HCT116 (cell line): ENCODE data around the gene ACTR8. TPM values are rescaled to one million over a fixed set of nuclear protein-coding genes. Genes with fewer than 3 reads are reported as not detected.

Experiments
- ATAC-seq: fragments of 200-7000 bp; cut with Tn5 transposase; 2 replicates; pipeline ENCODE4 v1.9.1; 2020; ENCODE audit warnings: mild to moderate bottlenecking, moderate library complexity
- BruUV-seq: library from RNA; stranded (reverse); fragments of 400-500 nt; replicated peaks from 2 replicates; lab custom pipeline; 2021; lab: Mats Ljungman, UMichigan
- CTCF ChIA-PET: fragments of 300-600 bp; sonication (Branson Sonifier 250); formaldehyde crosslinking; loops from one replicate; lab custom pipeline; 2021; ENCODE audit warnings: antibody characterized with exemption; lab: Charles Lee
- POLR2A ChIA-PET: fragments of 300-600, 350-600 bp; sonication (Branson Sonifier 250); formaldehyde crosslinking; loops from one replicate; lab custom pipeline; 2021; ENCODE audit warnings: antibody characterized with exemption; lab: Charles Lee
- RAD21 ChIA-PET, 2 experiments: fragments of 300-600 bp; sonication (Branson Sonifier 250); formaldehyde crosslinking; loops; one replicate each; lab custom pipeline; 2023; ENCODE audit warnings: low total read pairs in 2 of 2; ENCODE audit not compliant: uncharacterized antibody in 2 of 2, unreplicated experiment in 2 of 2, low non-redundant PET in 1 of 2; lab: Charles Lee
- DNase-seq: peaks from one replicate; pipeline ENCODE4 v3.0.0-alpha.2; 2010; ENCODE audit warnings: low read depth, low spot score
- H2AFZ ChIP-seq: fragments of 200-600 bp; shearing (Covaris generic), sonication (generic); 2 replicates; pipeline ENCODE4 v1.6.1; 2017; ENCODE audit warnings: low read depth, mixed run types, mixed read lengths, antibody characterized with exemption, low read length; ENCODE audit not compliant: poor library complexity, severe bottlenecking
- H3K27ac ChIP-seq: 2 replicates; pipeline ENCODE4 v1.5.1; 2012; ENCODE audit warnings: low read depth, low read length
- H3K27me3 ChIP-seq: fragments of 200-600 bp; sonication (generic); 2 replicates; pipeline ENCODE4 v1.6.1; 2016; ENCODE audit warnings: mixed run types, low read length, mixed read lengths; ENCODE audit not compliant: insufficient read depth
- H3K36me3 ChIP-seq, 2 experiments: fragments of 200-500 bp in 1 of 2; fragments of 200-600 bp in 1 of 2; sonication (Bioruptor generic) in 1 of 2; sonication (generic) in 1 of 2; 2 replicates each; pipeline versions ENCODE4 v1.5.1 to v1.6.1; 2014 to 2016; ENCODE audit warnings: low read length in 2 of 2, inconsistent platforms in 1 of 2, mixed read lengths in 1 of 2, mixed run types in 1 of 2; ENCODE audit not compliant: insufficient read depth in 2 of 2, control insufficient read depth in 1 of 2
- H3K4me1 ChIP-seq, 2 experiments: fragments of 200-600 bp in 1 of 2; sonication (generic) in 1 of 2; 2 replicates each; pipeline versions ENCODE4 v1.5.1 to v1.6.1; 2012 to 2017; ENCODE audit warnings: low read length in 2 of 2, inconsistent platforms in 1 of 2, mild to moderate bottlenecking in 1 of 2, mixed read lengths in 1 of 2, mixed run types in 1 of 2, moderate library complexity in 1 of 2; ENCODE audit not compliant: insufficient read depth in 2 of 2, control insufficient read depth in 1 of 2
- H3K4me2 ChIP-seq: fragments of 200-600 bp; sonication (generic); 2 replicates; pipeline ENCODE4 v1.6.1; 2017; ENCODE audit warnings: mixed run types, low read length, mixed read lengths
- H3K4me3 ChIP-seq, 2 experiments: fragments of 200-600 bp in 1 of 2; sonication (generic) in 1 of 2; replicated peaks in 1 of 2; 2 replicates each; pipeline ENCODE4 v1.5.1; 2011 to 2016; ENCODE audit warnings: low read length in 2 of 2, control low read depth in 1 of 2, low read depth in 1 of 2, mild to moderate bottlenecking in 1 of 2, mixed read lengths in 1 of 2, mixed run types in 1 of 2
- H3K79me2 ChIP-seq: fragments of 200-600 bp; sonication (generic); 2 replicates; pipeline ENCODE4 v1.6.1; 2017; ENCODE audit warnings: mild to moderate bottlenecking, mixed run types, low read length, moderate library complexity, mixed read lengths; ENCODE audit not compliant: insufficient read depth
- H3K9ac ChIP-seq: fragments of 200-600 bp; sonication (generic); 2 replicates; pipeline ENCODE4 v1.6.1; 2016; ENCODE audit warnings: low read length, mixed read lengths
- H3K9me2 ChIP-seq: fragments of 200-600 bp; sonication (generic), shearing (Covaris generic); 2 replicates; pipeline ENCODE4 v1.6.1; 2017; ENCODE audit warnings: mixed run types, mild to moderate bottlenecking, moderate library complexity; ENCODE audit not compliant: insufficient read depth
- H3K9me3 ChIP-seq, 2 experiments: fragments of 200-500 bp in 1 of 2; fragments of 200-600 bp in 1 of 2; sonication (Bioruptor generic) in 1 of 2; sonication (generic) in 1 of 2; 2 replicates each; pipeline ENCODE4 v1.6.1; 2014 to 2017; ENCODE audit warnings: low read length in 2 of 2, mixed read lengths in 2 of 2, inconsistent platforms in 1 of 2, low read depth in 1 of 2, mild to moderate bottlenecking in 1 of 2, mixed run types in 1 of 2, moderate library complexity in 1 of 2; ENCODE audit not compliant: control insufficient read depth in 1 of 2, insufficient read depth in 1 of 2
- H4K20me1 ChIP-seq: fragments of 200-600 bp; sonication (generic), shearing (Covaris generic); 2 replicates; pipeline ENCODE4 v1.6.1; 2017; ENCODE audit warnings: mixed run types, mild to moderate bottlenecking, moderate library complexity; ENCODE audit not compliant: insufficient read depth
- CBX3 ChIP-seq: IDR thresholded peaks from 2 replicates; pipeline ENCODE4 v1.6.1; 2012; ENCODE audit warnings: low read depth
- CEBPB ChIP-seq: IDR thresholded peaks from 2 replicates; pipeline ENCODE4 v1.6.1; 2012; ENCODE audit warnings: low read depth
- EGR1 ChIP-seq: IDR thresholded peaks from 2 replicates; pipeline ENCODE4 v1.6.1; 2012; ENCODE audit warnings: low read depth
- EZH2 ChIP-seq: fragments of 200-600 bp; sonication (generic); IDR thresholded peaks from 2 replicates; pipeline ENCODE4 v1.6.1; 2017; ENCODE audit warnings: antibody characterized with exemption, mixed run types
- EZH2phosphoT487 ChIP-seq: fragments of 200-600 bp; IDR thresholded peaks from 2 replicates; pipeline ENCODE4 v1.6.1; 2018; ENCODE audit warnings: antibody characterized with exemption, borderline replicate concordance
- FOSL1 ChIP-seq: IDR thresholded peaks from 2 replicates; pipeline ENCODE4 v1.6.1; 2012; ENCODE audit warnings: low read depth
- JUND ChIP-seq: IDR thresholded peaks from 2 replicates; pipeline ENCODE4 v1.6.1; 2012
- MAX ChIP-seq: IDR thresholded peaks from 2 replicates; pipeline ENCODE4 v1.6.1; 2012
- POLR2A ChIP-seq: IDR thresholded peaks from 2 replicates; pipeline ENCODE4 v1.7.0; 2011; ENCODE audit warnings: borderline replicate concordance; ENCODE audit not compliant: insufficient read depth, insufficient read length; ENCODE audit errors: extremely low read depth
- POLR2AphosphoS5 ChIP-seq: IDR thresholded peaks from 2 replicates; pipeline ENCODE4 v1.6.1; 2011; ENCODE audit warnings: mild to moderate bottlenecking, low read depth, low read length, moderate library complexity
- RAD21 ChIP-seq: IDR thresholded peaks from 2 replicates; pipeline ENCODE4 v1.6.1; 2012; ENCODE audit warnings: low read depth, mild to moderate bottlenecking
- REST ChIP-seq: IDR thresholded peaks from 2 replicates; pipeline ENCODE4 v1.6.1; 2012; ENCODE audit warnings: low read depth
- SIN3A ChIP-seq: IDR thresholded peaks from 2 replicates; pipeline ENCODE4 v1.6.1; 2012; ENCODE audit warnings: low read depth
- SP1 ChIP-seq: IDR thresholded peaks from 2 replicates; pipeline ENCODE4 v1.6.1; 2012; ENCODE audit warnings: low read depth
- SRF ChIP-seq: IDR thresholded peaks from 2 replicates; pipeline ENCODE4 v1.6.1; 2012; ENCODE audit warnings: low read depth
- TCF7L2 ChIP-seq: IDR thresholded peaks from 2 replicates; pipeline ENCODE4 v1.7.0; 2011; ENCODE audit warnings: borderline replicate concordance, inconsistent platforms; ENCODE audit not compliant: insufficient read depth, insufficient read length; ENCODE audit errors: extremely low read depth
- YY1 ChIP-seq: IDR thresholded peaks from 2 replicates; pipeline ENCODE4 v1.6.1; 2011; ENCODE audit warnings: low read length, low read depth, moderate library complexity, mild to moderate bottlenecking; ENCODE audit not compliant: insufficient replicate concordance; ENCODE audit errors: extremely low read depth
- ZFX ChIP-seq: fragments of 450-650 bp; IDR thresholded peaks from 2 replicates; pipeline ENCODE4 v1.6.1; 2017
- ZNF274 ChIP-seq: fragments of 200-500 bp; sonication (Bioruptor generic); IDR thresholded peaks from 2 replicates; pipeline ENCODE4 v1.6.1; 2014; ENCODE audit warnings: mild to moderate bottlenecking, low read depth, low read length, inconsistent platforms
- intact Hi-C: fragments of 100-400 bp; cut with micrococcal nuclease; formaldehyde crosslinking; loops from 2 replicates; pipeline ENCODE4 v1.10.0; 2022
- total RNA-seq: library from RNA; stranded (reverse); gene quantifications from one replicate; pipeline ENCODE4 v1.2.1, GENCODE V29; 2021; ENCODE audit not compliant: unreplicated experiment
- TF ChIP-seq, protein P1 (sequence below): IDR thresholded peaks from 2 replicates; pipeline ENCODE4 v1.6.1; 2012

ACTR8 gene
- total RNA-seq, 1 experiment from 2014 or later: 25.5 TPM

DNA sequence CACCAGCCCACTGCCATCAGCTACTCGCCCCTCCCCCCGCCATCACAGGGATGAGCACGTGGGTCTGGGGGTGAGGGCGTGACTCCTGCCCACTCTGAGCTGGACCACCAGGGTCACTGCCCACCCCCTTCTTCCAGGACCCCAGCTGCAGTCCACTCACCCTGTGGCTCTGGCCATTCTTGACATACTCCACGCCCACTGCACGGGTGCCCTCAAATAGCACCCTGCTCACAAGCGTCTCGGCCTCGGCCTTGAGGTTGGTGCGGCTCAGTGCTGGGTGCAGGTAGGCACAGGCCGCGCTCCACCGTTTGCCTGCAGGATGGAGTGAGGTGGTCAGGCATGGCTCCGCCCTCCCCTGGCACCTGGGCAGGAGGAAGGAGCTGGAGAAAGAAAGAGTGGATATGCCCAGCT is 59.6 kb downstream of the ACTR8 start (continued):
- TF ChIP-seq REST (no peak), ZFX (no peak)

GRCh38 chr3:53821631-53822121 is 60.3 kb downstream of the ACTR8 start:
- Histone ChIP-seq H3K9ac (no peak overlapping the region), H2AFZ (no peak overlapping the region), H4K20me1 (no peaks in the 10 kb centered on the region), H3K27me3 (no peaks in the 10 kb centered on the region), H3K9me2 (no peaks in the 10 kb centered on the region), H3K27ac (no peak overlapping the region), H3K79me2 (no peaks in the 10 kb centered on the region), H3K4me1 (no peaks in the 10 kb centered on the region), H3K4me3 (no peak overlapping the region), H3K36me3 (no peaks in the 10 kb centered on the region; a peak in 1 of 4 replicates), H3K4me2 (no peak overlapping the region), H3K9me3 (no peaks in the 10 kb centered on the region)
- no TSS peak for BruUV-seq
- POLR2A ChIA-PET: no interaction called here
- CTCF ChIA-PET: no interaction called here
- no peak for DNase-seq
- intact Hi-C loops: no loop called here
- no peak for TF ChIP-seq SIN3A
- TF ChIP-seq REST: no peak
- TF ChIP-seq RAD21: no peak
- TF ChIP-seq, protein P1, sequence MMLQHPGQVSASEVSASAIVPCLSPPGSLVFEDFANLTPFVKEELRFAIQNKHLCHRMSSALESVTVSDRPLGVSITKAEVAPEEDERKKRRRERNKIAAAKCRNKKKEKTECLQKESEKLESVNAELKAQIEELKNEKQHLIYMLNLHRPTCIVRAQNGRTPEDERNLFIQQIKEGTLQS: no peak
- TF ChIP-seq EGR1: no peak
- TF ChIP-seq EZH2: no peak
- TF ChIP-seq ZNF274: no peak
- TF ChIP-seq CEBPB: no peak
- no peak for TF ChIP-seq POLR2A
- TF ChIP-seq YY1: no peak
- TF ChIP-seq POLR2AphosphoS5: no peak
- no peak for TF ChIP-seq SRF
- no peak for TF ChIP-seq SP1
- no peak for TF ChIP-seq FOSL1
- no peak for TF ChIP-seq ZFX
- no peak for TF ChIP-seq JUND
- TF ChIP-seq EZH2phosphoT487: no peak
- no peak for TF ChIP-seq CBX3
- no peak for TF ChIP-seq MAX
- TF ChIP-seq TCF7L2: no peak
- no peak for ATAC-seq
- RAD21 ChIA-PET: no interaction called here
